ENCODE data around the gene GFPT1.

DNA sequence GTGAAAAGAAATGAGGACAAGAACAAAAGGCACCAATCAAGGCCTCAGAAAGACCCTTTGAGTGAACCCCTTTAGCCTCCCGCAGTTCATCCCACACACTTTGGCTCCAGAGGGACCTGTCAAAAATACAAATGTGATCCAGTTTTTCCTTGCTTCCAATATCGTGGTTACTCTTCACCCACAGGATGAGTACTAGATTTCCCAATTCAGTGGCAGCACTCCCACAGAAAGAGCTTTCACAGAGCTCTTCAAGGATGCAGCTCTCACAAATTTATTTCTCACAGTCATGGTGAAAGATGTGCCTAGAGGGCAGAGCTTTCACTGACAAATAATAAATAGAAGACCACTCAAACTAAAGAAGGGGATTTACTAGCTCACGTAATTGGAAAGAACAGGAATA lies 3.0 kb upstream of the GFPT1 start:
- TF ChIP-seq, protein P1, sequence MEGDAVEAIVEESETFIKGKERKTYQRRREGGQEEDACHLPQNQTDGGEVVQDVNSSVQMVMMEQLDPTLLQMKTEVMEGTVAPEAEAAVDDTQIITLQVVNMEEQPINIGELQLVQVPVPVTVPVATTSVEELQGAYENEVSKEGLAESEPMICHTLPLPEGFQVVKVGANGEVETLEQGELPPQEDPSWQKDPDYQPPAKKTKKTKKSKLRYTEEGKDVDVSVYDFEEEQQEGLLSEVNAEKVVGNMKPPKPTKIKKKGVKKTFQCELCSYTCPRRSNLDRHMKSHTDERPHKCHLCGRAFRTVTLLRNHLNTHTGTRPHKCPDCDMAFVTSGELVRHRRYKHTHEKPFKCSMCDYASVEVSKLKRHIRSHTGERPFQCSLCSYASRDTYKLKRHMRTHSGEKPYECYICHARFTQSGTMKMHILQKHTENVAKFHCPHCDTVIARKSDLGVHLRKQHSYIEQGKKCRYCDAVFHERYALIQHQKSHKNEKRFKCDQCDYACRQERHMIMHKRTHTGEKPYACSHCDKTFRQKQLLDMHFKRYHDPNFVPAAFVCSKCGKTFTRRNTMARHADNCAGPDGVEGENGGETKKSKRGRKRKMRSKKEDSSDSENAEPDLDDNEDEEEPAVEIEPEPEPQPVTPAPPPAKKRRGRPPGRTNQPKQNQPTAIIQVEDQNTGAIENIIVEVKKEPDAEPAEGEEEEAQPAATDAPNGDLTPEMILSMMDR (conservative IDR thresholded peaks at IDR 0.05 in 1 of 2, IDR thresholded peaks at IDR 0.05 in 1 of 2; ENCODE audit: low read depth in 1 of 2, low read length in 2 of 2) = no peak
- TF ChIP-seq EZH2 (IDR thresholded peaks at IDR 0.05; ENCODE audit: low read length, missing control alignments) = no peak

Data from fibroblast of lung (primary cell).